Measurements from ENCODE around the gene PGLYRP3. TPM values are rescaled to one million over a fixed set of nuclear protein-coding genes. Genes with fewer than 3 reads are reported as not detected.

PGLYRP3 gene
- total RNA-seq, 1 donor from 2014 or later, result not detected

DNA sequence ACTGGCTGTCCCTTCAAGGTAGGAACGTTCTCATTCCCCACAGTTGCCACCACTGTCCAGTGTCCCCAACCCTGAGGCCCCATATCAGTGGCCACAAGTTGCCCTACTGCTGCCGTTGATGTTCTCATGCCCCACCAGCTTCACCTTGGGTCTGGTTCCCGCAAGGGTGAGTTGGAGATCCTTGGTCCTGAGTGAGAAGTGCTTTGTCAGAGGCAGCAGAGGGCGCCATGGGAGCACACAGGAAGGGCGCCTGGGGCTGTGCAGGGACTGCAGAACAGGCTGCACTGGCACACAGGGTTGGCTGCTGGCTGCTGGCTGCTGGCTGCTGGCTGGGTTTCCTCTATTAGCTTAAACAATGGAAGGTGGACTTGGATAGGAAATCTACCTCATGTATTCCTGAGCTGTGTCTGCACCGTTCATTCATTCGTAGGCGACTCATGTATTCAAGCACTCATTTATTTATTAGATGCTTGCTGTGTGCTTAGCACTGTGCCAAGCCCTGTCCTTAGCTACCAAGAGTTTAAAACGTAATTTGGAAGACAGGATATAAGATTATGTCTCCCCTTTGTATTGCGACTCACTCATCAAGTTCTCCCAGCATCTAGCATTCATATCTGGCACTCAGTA, 42.8 kb upstream of the PGLYRP3 start:
- Histone ChIP-seq H3K27ac (no peak overlapping the region), H3K27me3 (peaks cover 12% of the 10 kb centered on the region), H3K4me3 (no peak overlapping the region), H3K36me3 (no peaks in the 10 kb centered on the region), H3K4me1 (peaks cover 17% of the 10 kb centered on the region), H3K9me3 (no peaks in the 10 kb centered on the region)
- TF ChIP-seq, protein P1, sequence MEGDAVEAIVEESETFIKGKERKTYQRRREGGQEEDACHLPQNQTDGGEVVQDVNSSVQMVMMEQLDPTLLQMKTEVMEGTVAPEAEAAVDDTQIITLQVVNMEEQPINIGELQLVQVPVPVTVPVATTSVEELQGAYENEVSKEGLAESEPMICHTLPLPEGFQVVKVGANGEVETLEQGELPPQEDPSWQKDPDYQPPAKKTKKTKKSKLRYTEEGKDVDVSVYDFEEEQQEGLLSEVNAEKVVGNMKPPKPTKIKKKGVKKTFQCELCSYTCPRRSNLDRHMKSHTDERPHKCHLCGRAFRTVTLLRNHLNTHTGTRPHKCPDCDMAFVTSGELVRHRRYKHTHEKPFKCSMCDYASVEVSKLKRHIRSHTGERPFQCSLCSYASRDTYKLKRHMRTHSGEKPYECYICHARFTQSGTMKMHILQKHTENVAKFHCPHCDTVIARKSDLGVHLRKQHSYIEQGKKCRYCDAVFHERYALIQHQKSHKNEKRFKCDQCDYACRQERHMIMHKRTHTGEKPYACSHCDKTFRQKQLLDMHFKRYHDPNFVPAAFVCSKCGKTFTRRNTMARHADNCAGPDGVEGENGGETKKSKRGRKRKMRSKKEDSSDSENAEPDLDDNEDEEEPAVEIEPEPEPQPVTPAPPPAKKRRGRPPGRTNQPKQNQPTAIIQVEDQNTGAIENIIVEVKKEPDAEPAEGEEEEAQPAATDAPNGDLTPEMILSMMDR (IDR thresholded peaks at IDR 0.05), result peak; percentile 50
- intact Hi-C loops (cut with DNase I), result no loop called here
- DNase-seq, result peak; percentile 87
- peak; percentile 82 for ATAC-seq

DNA sequence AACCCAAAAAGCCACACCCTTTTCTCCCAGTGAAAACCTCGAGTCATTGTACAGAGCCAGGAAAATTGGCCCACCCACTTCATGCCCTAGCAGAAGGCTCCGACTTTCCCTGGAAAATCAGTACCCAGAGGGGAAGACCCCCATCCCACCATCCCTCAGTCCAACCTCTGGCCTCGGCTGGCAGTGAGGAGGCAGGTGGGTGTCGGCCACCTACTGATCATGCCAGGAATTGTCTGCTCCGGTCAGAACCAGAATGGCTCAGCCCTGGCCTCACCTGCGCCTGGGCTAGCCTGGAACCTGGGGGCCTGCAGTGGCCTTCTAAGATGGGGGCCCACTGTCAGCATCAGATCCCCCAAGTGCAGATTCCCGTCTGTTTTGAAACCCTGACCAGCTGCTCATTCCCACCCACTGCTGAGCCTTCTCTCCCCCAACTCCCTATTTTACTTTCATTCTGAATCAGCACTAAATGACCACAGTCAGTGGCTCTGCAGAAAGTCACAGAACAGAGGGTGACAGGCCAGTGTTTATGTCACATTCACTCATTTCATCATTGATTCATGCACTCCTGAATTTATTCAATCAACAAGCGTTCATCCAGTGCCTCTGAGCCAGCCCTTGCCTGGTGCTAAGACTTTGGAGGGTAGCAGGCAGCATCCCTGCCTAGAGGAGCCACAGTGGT, 41.9 kb upstream of the PGLYRP3 start:
- Histone ChIP-seq H3K27ac (no peak overlapping the region), H3K27me3 (peaks cover 18% of the 10 kb centered on the region), H3K4me3 (no peak overlapping the region), H3K4me1 (peaks cover 17% of the 10 kb centered on the region), H3K9me3 (no peaks in the 10 kb centered on the region), H3K36me3 (no peaks in the 10 kb centered on the region)
- DNase-seq (no peak), ATAC-seq (no peak)
- intact Hi-C loops (cut with DNase I), result loop anchor here (5.0 kb wide), 1 partner anchor 143 kb away; no protein-coding TSS in a partner anchor
- TF ChIP-seq, protein P1 (IDR thresholded peaks at IDR 0.05), result no peak

DNA sequence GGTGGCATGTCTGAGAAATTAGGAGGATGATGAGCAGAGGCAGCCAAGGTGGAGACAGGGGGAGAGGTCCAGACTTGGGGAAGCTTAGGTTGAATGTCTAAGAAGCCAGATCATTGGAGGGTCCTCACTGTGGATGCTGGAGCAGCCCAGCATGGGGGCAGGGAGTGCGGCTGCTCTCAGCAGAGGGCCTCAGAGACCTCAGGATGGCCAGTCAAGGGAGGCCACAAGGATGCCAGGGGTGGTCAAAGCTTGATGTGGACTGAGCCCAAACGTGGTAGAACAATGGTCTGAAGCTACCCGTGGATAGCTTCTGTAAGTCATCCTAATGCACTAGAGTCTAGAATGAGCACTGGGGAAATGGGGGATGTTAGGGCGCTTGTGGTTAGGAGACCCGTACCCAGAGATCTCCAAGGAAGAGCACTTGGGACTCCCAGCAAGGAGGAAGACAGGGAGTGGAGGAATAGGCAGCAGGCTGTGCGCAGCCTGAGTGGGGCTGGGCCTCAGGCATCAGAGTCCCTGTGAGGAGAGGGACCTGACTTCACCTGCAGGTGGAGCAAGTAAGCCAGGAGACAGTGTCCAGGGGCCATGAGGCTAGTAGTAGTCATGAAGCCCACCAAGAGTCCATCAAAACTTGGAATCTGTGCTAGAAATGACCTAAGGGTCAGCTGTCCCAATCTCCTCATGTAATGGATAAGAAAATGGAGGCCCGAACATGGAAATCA, 40.6 kb upstream of the PGLYRP3 start:
- intact Hi-C loops (cut with DNase I), result loop anchor here (5.0 kb wide), 1 partner anchor 144 kb away; no protein-coding TSS in a partner anchor
- TF ChIP-seq, protein P1 (IDR thresholded peaks at IDR 0.05), result peak; percentile 10
- H3K4me1 ChIP-seq, result peaks cover 15% of the 10 kb centered on the region
- peaks cover 19% of the 10 kb centered on the region for H3K27me3 ChIP-seq
- DNase-seq (no peak), ATAC-seq (no peak)
- no peaks in the 10 kb centered on the region for H3K9me3 ChIP-seq
- no peak overlapping the region for H3K27ac ChIP-seq
- H3K4me3 ChIP-seq, result no peak overlapping the region
- no peaks in the 10 kb centered on the region for H3K36me3 ChIP-seq

DNA sequence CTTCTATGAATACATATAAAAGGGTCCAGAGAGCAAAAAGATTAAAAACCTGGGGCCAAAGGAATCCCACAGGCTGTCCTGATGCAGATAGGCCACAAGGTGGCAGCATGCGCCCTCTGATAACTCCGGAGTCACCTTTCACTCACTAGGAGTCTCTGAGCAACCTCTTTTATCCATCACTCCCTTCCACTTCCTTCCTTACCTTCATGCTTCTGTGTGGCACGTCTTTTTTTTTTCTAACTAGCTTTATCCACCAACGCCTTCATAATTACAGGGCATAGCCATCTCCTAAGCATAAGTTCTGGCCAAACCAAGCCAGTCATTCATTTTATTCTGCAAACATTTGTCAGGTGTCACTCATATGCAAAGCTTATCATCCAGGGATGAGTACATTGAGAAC, 39.8 kb upstream of the PGLYRP3 start:
- Histone ChIP-seq H3K4me1 (peaks cover 9% of the 10 kb centered on the region), H3K4me3 (no peak overlapping the region), H3K27ac (no peak overlapping the region), H3K9me3 (no peaks in the 10 kb centered on the region), H3K36me3 (no peaks in the 10 kb centered on the region), H3K27me3 (peaks cover 27% of the 10 kb centered on the region)
- ATAC-seq (peak; percentile 83), DNase-seq (peak; percentile 79)
- TF ChIP-seq, protein P1 (IDR thresholded peaks at IDR 0.05), result peak; percentile 95
- intact Hi-C loops (cut with DNase I), result loop anchor here (5.0 kb wide), 1 partner anchor 145 kb away; no protein-coding TSS in a partner anchor

DNA sequence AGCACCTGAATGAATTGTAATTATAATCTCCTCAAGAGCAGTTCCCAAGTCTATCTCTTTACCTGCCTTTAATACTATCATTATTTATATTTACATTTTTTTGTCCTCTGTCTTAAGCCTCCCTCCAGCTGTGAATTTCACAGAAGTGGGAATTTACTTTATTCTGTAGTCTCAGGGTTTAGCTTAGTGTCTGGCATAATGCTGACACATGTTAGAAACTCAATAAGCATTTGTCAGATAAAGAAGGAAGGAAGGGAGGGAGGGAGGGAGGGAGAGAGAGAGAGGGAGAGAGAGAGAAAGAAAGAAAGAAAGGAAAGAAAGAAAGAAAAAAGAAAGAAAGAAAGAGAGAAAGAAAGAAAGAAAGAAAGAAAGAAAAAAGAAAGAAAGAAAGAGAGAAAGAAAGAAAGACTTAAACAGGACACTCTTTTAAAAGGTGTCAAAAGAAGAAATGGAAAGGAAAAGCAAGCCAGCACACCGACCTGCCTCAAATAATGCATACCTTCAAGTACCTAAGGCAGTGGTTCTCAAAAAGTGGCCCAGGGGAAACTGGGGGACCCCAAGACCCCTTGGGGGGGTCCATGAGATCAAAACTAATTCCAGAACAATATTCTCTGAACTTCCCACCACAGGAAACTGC, 37.7 kb upstream of the PGLYRP3 start:
- ATAC-seq (no peak), DNase-seq (no peak)
- TF ChIP-seq, protein P1 (IDR thresholded peaks at IDR 0.05), result no peak
- Histone ChIP-seq H3K4me3 (no peak overlapping the region), H3K4me1 (peaks cover 3% of the 10 kb centered on the region), H3K36me3 (no peaks in the 10 kb centered on the region), H3K27me3 (peaks cover 29% of the 10 kb centered on the region), H3K9me3 (no peaks in the 10 kb centered on the region), H3K27ac (no peak overlapping the region)
- intact Hi-C loops (cut with DNase I), result loop anchor here (5.0 kb wide), 1 partner anchor 147 kb away; no protein-coding TSS in a partner anchor
